ENCODE results near the gene ANKRD33. TPM values are rescaled to one million over a fixed set of nuclear protein-coding genes. Genes with fewer than 3 reads are reported as not detected.
A peak's percentile ranks its signal among the peaks of the same experiment; 100 is the strongest.

ANKRD33 gene
- total RNA-seq, 1 experiment from 2014 or later = not detected

DNA sequence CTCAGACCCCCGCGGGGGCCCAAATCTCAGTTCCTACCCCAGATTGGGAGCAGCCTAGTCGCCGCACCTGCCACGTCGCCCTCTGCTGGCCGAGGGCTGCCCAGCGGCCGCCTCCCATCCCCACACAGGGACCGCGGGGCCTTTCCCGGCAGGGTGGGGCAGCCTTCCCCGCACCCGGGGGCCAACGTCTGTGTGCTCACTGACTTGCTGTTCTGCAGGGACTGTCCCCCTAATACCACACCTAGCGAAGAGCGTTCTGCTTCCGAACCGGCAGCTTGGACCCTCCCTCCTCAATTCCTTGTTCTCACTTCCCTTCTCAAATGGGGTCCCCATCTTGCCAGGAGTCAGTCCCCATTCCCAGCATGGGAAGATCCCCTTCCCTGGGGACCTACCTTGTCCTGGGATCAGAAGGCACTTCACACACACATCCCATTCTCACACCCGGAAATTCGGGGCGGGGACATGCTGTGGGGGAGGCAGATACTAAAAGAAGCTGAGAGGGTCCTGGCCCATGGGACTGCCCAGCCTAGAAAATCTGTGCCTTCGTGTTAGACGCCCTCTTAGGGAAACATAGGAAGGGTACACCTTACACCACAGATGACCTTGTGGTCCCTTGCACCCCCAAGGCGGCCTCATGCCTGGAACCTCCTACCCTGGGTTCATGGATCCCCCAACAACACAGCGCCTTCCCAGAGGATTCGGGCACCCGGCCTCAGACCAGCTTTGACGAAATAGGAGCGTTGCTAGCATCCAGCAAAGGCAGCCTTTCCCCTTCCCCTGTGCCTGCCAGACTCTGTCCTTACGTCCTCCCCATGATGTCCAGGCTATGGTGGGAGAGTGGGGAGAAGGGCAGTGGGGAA lies 35.8 kb downstream of the ANKRD33 start:
- no peak overlapping the region for H3K27ac Mint-ChIP-seq (ENCODE audit: low read depth, unreplicated experiment)
- no peak overlapping the region for H3K4me3 Mint-ChIP-seq (ENCODE audit: unreplicated experiment)
- POLR2A ChIA-PET = no interaction called here
- intact Hi-C loops (cut with micrococcal nuclease) = loop anchor here (1.0 kb wide), 1 partner anchor 31 kb away; no protein-coding TSS in a partner anchor
- H3K27me3 Mint-ChIP-seq (ENCODE audit: insufficient read depth, unreplicated experiment) = no peaks in the 10 kb centered on the region
- no TSS peak for BruUV-seq (replicated peaks)
- TF ChIP-seq, protein P1, sequence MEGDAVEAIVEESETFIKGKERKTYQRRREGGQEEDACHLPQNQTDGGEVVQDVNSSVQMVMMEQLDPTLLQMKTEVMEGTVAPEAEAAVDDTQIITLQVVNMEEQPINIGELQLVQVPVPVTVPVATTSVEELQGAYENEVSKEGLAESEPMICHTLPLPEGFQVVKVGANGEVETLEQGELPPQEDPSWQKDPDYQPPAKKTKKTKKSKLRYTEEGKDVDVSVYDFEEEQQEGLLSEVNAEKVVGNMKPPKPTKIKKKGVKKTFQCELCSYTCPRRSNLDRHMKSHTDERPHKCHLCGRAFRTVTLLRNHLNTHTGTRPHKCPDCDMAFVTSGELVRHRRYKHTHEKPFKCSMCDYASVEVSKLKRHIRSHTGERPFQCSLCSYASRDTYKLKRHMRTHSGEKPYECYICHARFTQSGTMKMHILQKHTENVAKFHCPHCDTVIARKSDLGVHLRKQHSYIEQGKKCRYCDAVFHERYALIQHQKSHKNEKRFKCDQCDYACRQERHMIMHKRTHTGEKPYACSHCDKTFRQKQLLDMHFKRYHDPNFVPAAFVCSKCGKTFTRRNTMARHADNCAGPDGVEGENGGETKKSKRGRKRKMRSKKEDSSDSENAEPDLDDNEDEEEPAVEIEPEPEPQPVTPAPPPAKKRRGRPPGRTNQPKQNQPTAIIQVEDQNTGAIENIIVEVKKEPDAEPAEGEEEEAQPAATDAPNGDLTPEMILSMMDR (IDR thresholded peaks at IDR 0.05; ENCODE audit: unreplicated experiment) = peak; percentile 81
- peaks cover 5% of the 10 kb centered on the region for H3K4me1 Mint-ChIP-seq (ENCODE audit: insufficient read depth, unreplicated experiment)
- H3K9me3 Mint-ChIP-seq (ENCODE audit: unreplicated experiment) = no peaks in the 10 kb centered on the region
- no peaks in the 10 kb centered on the region for H3K36me3 Mint-ChIP-seq (ENCODE audit: insufficient read depth, unreplicated experiment)
- peak; percentile 44 for DNase-seq (ENCODE audit: unreplicated experiment)
- CTCF ChIA-PET = interaction anchor here (0.6 to 3.3 kb wide), 27 partner anchors 12 to 1815 kb away, joined by 3 to 32 read pairs (median 4); partner anchors contain the start of gene ANKRD33

DNA sequence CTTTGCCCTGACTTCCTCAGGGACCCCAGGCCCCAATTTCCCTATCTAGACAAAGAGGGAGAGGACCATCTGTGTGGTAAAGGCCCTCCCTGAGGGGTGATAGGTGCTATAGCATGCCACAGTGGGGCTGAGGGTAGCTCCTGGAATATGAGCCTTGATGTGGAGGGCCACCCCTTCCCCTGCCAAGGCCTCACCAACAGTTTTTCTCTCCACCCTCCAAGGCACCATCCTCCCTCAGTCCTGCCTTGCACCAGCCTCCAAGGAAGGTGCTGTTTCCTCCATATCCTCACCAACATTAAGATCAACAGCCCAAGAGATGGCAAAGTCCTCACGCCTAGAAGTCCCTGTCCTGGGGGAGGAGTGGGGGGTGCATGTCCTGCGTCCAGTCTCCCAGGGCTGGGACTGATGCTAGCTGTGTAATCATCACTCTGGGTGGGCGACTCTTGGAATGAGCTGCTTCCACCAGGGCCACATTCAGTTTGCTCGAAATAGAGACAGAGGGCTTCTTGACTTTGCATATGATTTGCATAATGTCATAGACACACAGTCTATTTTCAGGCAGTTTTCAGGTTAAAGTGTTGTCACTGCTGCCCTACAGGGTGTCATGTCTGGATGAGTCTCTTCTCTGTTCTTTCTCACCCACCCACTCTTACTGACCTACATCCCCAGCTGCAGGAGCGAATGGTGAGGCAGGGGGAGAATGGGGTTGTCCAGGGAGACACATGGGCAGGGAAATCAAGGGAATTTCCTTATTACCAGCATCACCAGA lies 36.8 kb downstream of the ANKRD33 start:
- Mint-ChIP-seq H3K27me3 (ENCODE audit: insufficient read depth, unreplicated experiment) (no peaks in the 10 kb centered on the region), H3K4me3 (ENCODE audit: unreplicated experiment) (no peak overlapping the region), H3K36me3 (ENCODE audit: insufficient read depth, unreplicated experiment) (no peaks in the 10 kb centered on the region), H3K9me3 (ENCODE audit: unreplicated experiment) (no peaks in the 10 kb centered on the region), H3K27ac (ENCODE audit: low read depth, unreplicated experiment) (no peak overlapping the region), H3K4me1 (ENCODE audit: insufficient read depth, unreplicated experiment) (peaks cover 5% of the 10 kb centered on the region)
- TF ChIP-seq, protein P1 (IDR thresholded peaks at IDR 0.05; ENCODE audit: unreplicated experiment) = no peak
- DNase-seq (ENCODE audit: unreplicated experiment) = no peak
- ChIA-PET CTCF (interaction anchor here (0.6 to 3.3 kb wide), 12 partner anchors 11 to 856 kb away, joined by 3 to 32 read pairs (median 4); no protein-coding TSS in a partner anchor), POLR2A (interaction anchor here (0.6 kb wide), 1 partner anchor 1166 kb away, joined by 3 read pairs; no protein-coding TSS in a partner anchor)
- BruUV-seq (replicated peaks) = no TSS peak
- intact Hi-C loops (cut with micrococcal nuclease) = no loop called here

DNA sequence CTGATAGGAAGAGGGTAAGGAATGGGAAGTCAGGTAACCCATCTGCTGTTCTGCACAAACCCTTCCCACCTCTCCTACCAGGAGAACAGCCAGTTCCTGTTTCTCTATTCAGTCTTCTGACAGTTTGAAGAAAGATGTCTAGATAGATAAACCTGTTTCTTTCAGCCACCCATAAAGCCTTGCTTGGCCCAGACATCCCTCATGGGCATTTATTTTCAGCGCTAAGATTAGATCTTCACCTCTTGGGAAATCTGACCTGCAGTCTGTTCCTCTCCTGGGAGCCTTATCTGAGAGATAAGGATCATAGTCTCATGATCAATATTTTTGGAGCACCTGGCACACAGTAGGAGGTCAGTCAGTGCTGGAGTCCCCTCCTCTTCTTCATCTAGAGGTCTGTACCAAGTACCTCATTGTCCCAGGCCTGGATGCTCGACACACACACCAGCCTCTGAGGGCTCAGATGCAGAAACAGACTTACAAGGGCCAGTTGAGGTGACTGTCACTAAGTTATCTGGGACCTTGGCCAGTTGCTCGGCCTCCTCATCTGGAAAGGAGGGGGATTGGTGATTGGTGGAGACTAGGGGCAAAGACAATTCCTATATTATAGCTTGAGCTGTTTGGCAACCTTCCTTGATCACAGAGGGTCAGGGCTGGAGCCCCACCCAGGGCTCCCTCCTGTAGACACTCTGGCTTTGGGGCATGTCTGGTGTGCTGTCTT lies 37.6 kb downstream of the ANKRD33 start:
- Mint-ChIP-seq H3K27ac (ENCODE audit: low read depth, unreplicated experiment) (no peak overlapping the region), H3K4me1 (ENCODE audit: insufficient read depth, unreplicated experiment) (peaks cover 5% of the 10 kb centered on the region), H3K4me3 (ENCODE audit: unreplicated experiment) (no peak overlapping the region), H3K27me3 (ENCODE audit: insufficient read depth, unreplicated experiment) (no peaks in the 10 kb centered on the region), H3K9me3 (ENCODE audit: unreplicated experiment) (no peaks in the 10 kb centered on the region), H3K36me3 (ENCODE audit: insufficient read depth, unreplicated experiment) (no peaks in the 10 kb centered on the region)
- intact Hi-C loops (cut with micrococcal nuclease) = loop anchor here (1.0 to 2.0 kb wide), 2 partner anchors 55 to 95 kb away; no protein-coding TSS in a partner anchor
- TF ChIP-seq, protein P1 (IDR thresholded peaks at IDR 0.05; ENCODE audit: unreplicated experiment) = no peak
- no peak for DNase-seq (ENCODE audit: unreplicated experiment)
- POLR2A ChIA-PET = interaction anchor here (0.6 kb wide), 1 partner anchor 1166 kb away, joined by 3 read pairs; no protein-coding TSS in a partner anchor
- CTCF ChIA-PET = interaction anchor here (0.6 to 3.3 kb wide), 8 partner anchors 10 to 855 kb away, joined by 3 to 20 read pairs (median 5); no protein-coding TSS in a partner anchor
- BruUV-seq (replicated peaks) = no TSS peak
